SK-N-SH treated with all-trans-retinoic acid at 6 μM for 48 hours (cell line): ENCODE measurements around the gene CNTN4.

Source experiments
- ARNTL ChIP-seq: fragments of 450-650 bp; formaldehyde crosslinking; IDR thresholded peaks from 2 replicates; pipeline ENCODE4 v1.5.0; 2020; ENCODE audit warnings: low read depth, mild to moderate bottlenecking, moderate library complexity, borderline replicate concordance
- ISL1 ChIP-seq: fragments of 250-450 bp; sonication (Bioruptor Pico); IDR thresholded peaks from 2 replicates; pipeline ENCODE4 v2.1.2; 2022; ENCODE audit warnings: mild to moderate bottlenecking, moderate library complexity
- PATZ1 ChIP-seq: fragments of 250-450 bp; sonication (Bioruptor Pico); IDR thresholded peaks from 2 replicates; pipeline ENCODE4 v1.8.0; 2020; ENCODE audit warnings: mild to moderate bottlenecking, moderate library complexity, borderline replicate concordance
- PPARA ChIP-seq: fragments of 250-450 bp; sonication (Bioruptor Pico); IDR thresholded peaks from 2 replicates; pipeline ENCODE4 v1.5.0; 2020; ENCODE audit warnings: mild to moderate bottlenecking, borderline replicate concordance
- RARB ChIP-seq: fragments of 250-450 bp; sonication (Bioruptor Pico); IDR thresholded peaks from 2 replicates; pipeline ENCODE4 v1.8.0; 2021; ENCODE audit warnings: mild to moderate bottlenecking, moderate library complexity
- SNAI2 ChIP-seq: fragments of 250-450 bp; sonication (Bioruptor Pico); IDR thresholded peaks from 2 replicates; pipeline ENCODE4 v1.5.0; 2020; ENCODE audit warnings: mild to moderate bottlenecking, moderate library complexity
- TCF4 ChIP-seq: fragments of 250-450 bp; sonication (Bioruptor Pico); IDR thresholded peaks from 2 replicates; pipeline ENCODE4 v1.8.0; 2021; ENCODE audit warnings: mild to moderate bottlenecking, moderate library complexity, borderline replicate concordance
- ZFP3 ChIP-seq: fragments of 250-450 bp; sonication (Bioruptor Pico); IDR thresholded peaks from 2 replicates; pipeline ENCODE4 v1.5.0; 2020; ENCODE audit warnings: mild to moderate bottlenecking, moderate library complexity
- ZFP30 ChIP-seq: fragments of 450-650 bp; formaldehyde crosslinking; IDR thresholded peaks from 2 replicates; pipeline ENCODE4 v1.5.0; 2022; ENCODE audit warnings: mild to moderate bottlenecking, moderate library complexity
- ZNF8 ChIP-seq: fragments of 450-650 bp; formaldehyde crosslinking; IDR thresholded peaks from 2 replicates; pipeline ENCODE4 v1.5.0; 2020; ENCODE audit warnings: mild to moderate bottlenecking, moderate library complexity

DNA sequence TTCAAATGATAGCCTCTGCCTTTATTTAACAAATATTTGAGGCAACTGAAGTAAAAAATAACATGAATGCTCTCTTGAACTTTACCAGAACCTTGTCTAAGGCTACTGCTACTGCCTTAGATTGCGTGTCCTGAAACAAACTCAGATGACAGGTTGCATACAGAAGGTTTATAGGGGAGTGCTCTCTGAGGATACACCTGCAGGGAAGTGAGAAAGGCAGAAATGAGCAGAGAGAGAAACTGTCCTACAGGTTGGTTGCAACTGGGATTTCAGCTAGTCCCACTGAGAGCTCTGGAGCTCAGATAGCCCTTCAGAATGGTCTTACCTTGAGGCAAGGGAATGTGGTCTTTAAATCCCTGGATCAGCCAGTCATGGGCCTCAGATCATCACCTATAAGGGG lies 846.0 kb downstream of the CNTN4 start:
- TF ChIP-seq PATZ1 (CRISPR knock-in tag) = no peak
- TF ChIP-seq RARB (CRISPR knock-in tag) = no peak
- no peak for TF ChIP-seq ARNTL (CRISPR knock-in tag)
- no peak for TF ChIP-seq ZFP3
- no peak for TF ChIP-seq ZFP30 (CRISPR knock-in tag)
- TF ChIP-seq TCF4 (CRISPR knock-in tag) = no peak
- TF ChIP-seq ZNF8 (CRISPR knock-in tag) = no peak
- no peak for TF ChIP-seq ISL1
- no peak for TF ChIP-seq SNAI2 (CRISPR knock-in tag)
- no peak for TF ChIP-seq PPARA (CRISPR knock-in tag)
